Lung (tissue), 12 donors: ENCODE measurements around the gene CRX. TPM values are rescaled to one million over a fixed set of nuclear protein-coding genes. Genes with fewer than 3 reads are reported as not detected.

Experiments used
- ATAC-seq: fragments of 200-7000 bp; cut with Tn5 transposase; one replicate; pipeline ENCODE4 v1.9.1; 2020; ENCODE audit warnings: moderate number of reproducible peaks; ENCODE audit not compliant: insufficient read depth, low FRiP score
- DNase-seq, 3 donors: peaks; one replicate each; pipeline ENCODE4 v3.0.0-alpha.2; 2013 to 2017
- H3K27ac ChIP-seq, 2 donors: one replicate each; pipeline ENCODE4 v1.5.1; 2013; ENCODE audit warnings: mild to moderate bottlenecking in 2 of 2, moderate library complexity in 2 of 2, control low read depth in 1 of 2, inconsistent platforms in 1 of 2, low read depth in 1 of 2, low read length in 1 of 2
- H3K27me3 ChIP-seq, 3 donors: one replicate each; pipeline ENCODE4 v1.5.1; 2013; ENCODE audit warnings: low read length in 2 of 3; ENCODE audit not compliant: control insufficient read depth in 3 of 3, insufficient read depth in 3 of 3
- H3K36me3 ChIP-seq, 4 donors: one replicate each; pipeline ENCODE4 v1.5.1; 2013; ENCODE audit warnings: low read length in 4 of 4, mild to moderate bottlenecking in 1 of 4, moderate library complexity in 1 of 4; ENCODE audit not compliant: control insufficient read depth in 4 of 4, insufficient read depth in 4 of 4
- H3K4me1 ChIP-seq, 5 donors: one replicate each; pipeline ENCODE4 v1.5.1; 2013; ENCODE audit warnings: low read length in 5 of 5, mild to moderate bottlenecking in 2 of 5, moderate library complexity in 1 of 5; ENCODE audit not compliant: control insufficient read depth in 5 of 5, insufficient read depth in 5 of 5
- H3K4me3 ChIP-seq: one replicate; pipeline ENCODE4 v1.5.1; 2013; ENCODE audit warnings: mild to moderate bottlenecking, control low read depth, moderate library complexity
- H3K9ac ChIP-seq, 2 donors: one replicate each; pipeline ENCODE4 v1.5.1; 2013; ENCODE audit warnings: low read length in 2 of 2, control low read depth in 1 of 2; ENCODE audit not compliant: insufficient read depth in 1 of 2
- H3K9me3 ChIP-seq, 4 donors: one replicate each; pipeline ENCODE4 v1.5.1; 2013; ENCODE audit warnings: low read length in 3 of 4, mild to moderate bottlenecking in 1 of 4, moderate library complexity in 1 of 4; ENCODE audit not compliant: control insufficient read depth in 4 of 4, insufficient read depth in 3 of 4
- CTCF ChIP-seq: IDR thresholded peaks from 2 replicates; pipeline ENCODE4 v1.5.1; 2012; ENCODE audit warnings: mild to moderate bottlenecking; ENCODE audit errors: control extremely low read depth, extremely low read depth
- WGBS, 2 donors: extraction: QIAGEN DNeasy Blood & Tissue Kit; methylation state at CpG; one replicate each; pipeline ENCODE4 v1.1.7; 2013; 5-methylcytosine and 5-hydroxymethylcytosine counted together
- polyA plus RNA-seq, 2 donors: library from polyadenylated mRNA; stranded (reverse); fragments of 200-250 nt; gene quantifications; one replicate each; pipeline ENCODE4 v1.2.1, GENCODE V29; 2013
- total RNA-seq, 2 donors: library from RNA; depleted of rRNA in 1 of 2; stranded (reverse); fragments of >200 nt in 1 of 2; gene quantifications; one replicate each; pipeline ENCODE4 v1.2.1, GENCODE V29; 2014 to 2021
- donor health status: control.
- donor health status: control.
- donor health status: Bipolar disorder and iron deficiency.
- donor health status: healthy.
- donor health status: DM: yes; HTN: yes; CAD: no.

Gene CRX
- total and polyA plus RNA-seq, 4 donors = 0.02 TPM; not detected in 3

- Histone ChIP-seq H3K4me1 (no peaks in the 10 kb centered on the region), H3K27ac (no peak overlapping the region), H3K36me3 (no peaks in the 10 kb centered on the region), H3K9me3 (peaks cover 0 to 2% (median 0%) of the 10 kb centered on the region in 4 donors), H3K27me3 (no peaks in the 10 kb centered on the region), H3K4me3 (no peak overlapping the region), H3K9ac (no peak overlapping the region)
- TF ChIP-seq CTCF = no peak
- WGBS, 2 donors = 63 to 66% methylated on average over 14 of the region's 14 CpGs
- no peak for ATAC-seq
- DNase-seq = no peak
Measured at GRCh38 chr19:47797996-47798903, 23.5 kb upstream of the CRX start.

- H3K27me3 ChIP-seq = no peaks in the 10 kb centered on the region
- H3K9me3 ChIP-seq = peaks cover 0 to 2% (median 0%) of the 10 kb centered on the region in 4 donors
- no peak overlapping the region for H3K9ac ChIP-seq
- H3K4me1 ChIP-seq = no peaks in the 10 kb centered on the region
- H3K4me3 ChIP-seq = no peak overlapping the region
- DNase-seq (no peak), ATAC-seq (no peak)
- H3K36me3 ChIP-seq = no peaks in the 10 kb centered on the region
- TF ChIP-seq CTCF = no peak
- H3K27ac ChIP-seq = no peak overlapping the region
- WGBS, 2 donors = 83 to 86% methylated on average over 4 of the region's 4 CpGs
Measured at GRCh38 chr19:47798904-47799266, 22.9 kb upstream of the CRX start.

GRCh38 chr19:47801270-47801669 is 20.5 kb upstream of the CRX start:
- Histone ChIP-seq H3K4me1 (no peaks in the 10 kb centered on the region), H3K27ac (no peak overlapping the region), H3K9me3 (peaks cover 0 to 2% (median 0%) of the 10 kb centered on the region in 4 donors), H3K36me3 (no peaks in the 10 kb centered on the region), H3K27me3 (no peaks in the 10 kb centered on the region), H3K9ac (no peak overlapping the region), H3K4me3 (no peak overlapping the region)
- WGBS, 2 donors = 94% methylated on average over 4 of the region's 4 CpGs
- no peak for TF ChIP-seq CTCF
- no peak for DNase-seq
- no peak for ATAC-seq
